ENCODE data around the gene UFSP1.

Gene UFSP1

DNA sequence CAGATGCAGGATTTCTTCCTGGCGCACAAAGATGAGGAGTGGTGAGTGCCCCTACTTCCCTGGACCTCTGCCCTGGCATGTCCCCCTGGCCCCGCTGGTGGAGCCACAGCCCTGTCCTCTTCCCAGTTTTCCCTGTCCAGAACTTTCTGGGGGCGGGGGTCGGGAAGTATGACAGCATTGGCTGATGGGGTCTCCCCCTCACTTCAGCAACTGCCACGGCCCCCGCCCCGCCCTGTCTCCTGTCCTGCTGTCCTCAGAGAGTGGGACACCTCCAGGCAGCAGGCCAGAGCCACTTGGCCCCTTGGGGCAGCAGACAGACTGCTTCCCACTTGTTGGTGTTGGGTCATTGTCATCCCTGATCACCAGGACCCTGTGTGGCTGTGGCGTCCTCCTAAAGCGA is 7.3 kb downstream of the UFSP1 start:
- DNase-seq (ENCODE audit: low read depth): no peak

DNA sequence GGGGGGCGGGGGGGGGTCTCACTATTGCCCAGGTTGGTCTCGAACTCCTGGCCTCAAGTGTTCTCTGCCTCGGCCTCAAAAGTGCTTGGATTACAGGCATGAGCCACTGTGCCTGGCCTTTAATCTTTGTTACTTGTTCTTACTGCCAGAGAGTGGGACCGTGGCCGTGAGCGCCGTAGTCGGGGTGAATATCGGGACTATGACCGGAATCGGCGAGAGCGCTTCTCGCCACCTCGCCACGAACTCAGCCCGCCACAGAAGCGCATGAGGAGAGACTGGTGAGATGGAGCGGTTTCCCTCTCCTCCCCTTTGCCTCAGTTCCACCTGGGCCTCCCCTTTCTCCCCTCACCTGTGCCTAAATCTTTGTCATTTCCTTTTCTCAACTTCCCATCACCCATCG is 8.4 kb downstream of the UFSP1 start:
- DNase-seq (ENCODE audit: low read depth): no peak

DNA sequence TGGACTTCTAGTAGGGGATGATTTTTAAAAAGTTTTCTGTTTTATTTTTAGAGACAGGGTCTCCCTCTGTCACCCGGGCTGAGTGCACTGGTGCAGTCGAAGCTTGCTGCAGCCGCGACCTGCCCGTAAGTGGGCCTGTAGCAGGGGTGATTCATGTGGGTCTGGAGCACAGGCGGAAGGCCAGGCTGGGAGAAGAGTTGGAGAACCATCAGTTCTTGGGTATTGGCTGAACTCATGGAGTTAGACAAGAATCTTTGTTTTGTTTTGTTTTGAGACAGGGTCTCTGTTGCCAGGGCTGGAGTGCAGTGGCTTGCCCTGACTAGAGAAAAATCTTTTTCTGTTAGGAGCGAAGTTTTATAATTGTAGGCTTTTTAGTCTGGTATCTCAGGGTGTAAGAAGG is 8.9 kb downstream of the UFSP1 start:
- DNase-seq (ENCODE audit: low read depth): no peak

DNA sequence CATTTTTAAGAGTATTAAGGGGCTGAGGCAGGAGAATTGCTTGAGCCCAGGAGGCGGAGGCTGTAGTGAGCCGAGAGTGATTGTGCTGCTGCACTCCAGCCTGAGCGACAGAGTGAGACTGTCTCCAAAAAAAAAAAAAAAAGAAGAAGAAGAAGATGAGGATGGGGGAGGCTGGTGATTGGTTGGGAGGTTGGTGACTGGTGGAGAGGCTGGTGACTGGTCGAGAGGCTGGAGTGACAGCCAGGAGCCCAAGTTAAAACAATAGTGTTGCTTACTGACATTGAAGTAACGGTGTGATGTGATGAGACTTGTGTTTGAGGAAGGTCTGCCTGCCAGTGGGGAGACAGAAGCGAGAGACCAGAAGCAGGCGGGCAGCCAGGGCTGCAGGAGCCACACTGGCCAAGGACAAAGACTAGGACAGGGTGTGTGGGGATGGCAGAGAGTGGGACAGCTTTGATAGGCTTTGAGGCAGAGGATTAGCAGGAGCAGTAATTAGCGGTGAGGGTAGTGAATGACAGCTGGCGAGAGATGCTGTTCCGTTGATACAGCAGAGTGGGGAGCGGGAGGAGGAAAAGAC is 9.7 kb downstream of the UFSP1 start:
- no peak for DNase-seq (ENCODE audit: low read depth)

DNA sequence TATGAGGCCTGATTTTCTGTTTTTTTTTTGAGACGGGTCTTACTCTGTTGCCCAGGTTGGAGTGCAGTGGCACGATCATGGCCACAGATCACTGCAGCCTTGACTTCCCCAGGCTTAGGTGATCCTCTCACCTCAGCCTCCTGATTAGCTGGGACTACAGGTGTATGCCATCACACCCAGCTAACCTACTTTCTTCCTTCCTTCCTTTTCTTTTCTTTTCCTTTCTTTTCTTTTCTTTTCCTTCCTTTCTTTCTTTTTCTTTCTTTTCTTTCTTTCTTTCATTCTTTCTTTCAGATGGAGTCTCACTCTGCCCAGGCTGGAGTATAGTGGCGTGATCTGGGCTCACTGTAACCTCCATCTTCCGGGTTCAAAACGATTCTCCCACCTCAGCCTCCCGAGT is 10.8 kb downstream of the UFSP1 start:
- no peak for DNase-seq (ENCODE audit: low read depth)

DNA sequence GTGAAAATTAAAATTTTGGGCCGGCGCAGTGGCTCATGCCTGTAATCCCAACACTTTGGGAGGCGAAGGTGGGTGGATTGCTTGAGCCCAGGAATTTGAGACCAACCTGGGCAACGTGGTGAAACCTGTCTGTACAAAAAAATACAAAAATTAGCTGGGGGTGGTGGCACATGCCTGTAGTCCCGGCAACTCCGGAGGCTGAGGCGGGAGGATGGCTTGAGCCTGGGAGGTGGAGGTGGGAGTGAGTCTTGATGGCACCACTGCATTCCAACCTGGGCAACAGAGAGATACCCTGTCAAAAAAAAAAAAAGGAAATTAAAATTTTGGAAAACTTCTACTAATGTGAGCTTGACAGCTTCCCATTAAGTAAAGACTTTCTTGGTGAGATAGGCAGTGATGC is 11.5 kb downstream of the UFSP1 start:
- DNase-seq (ENCODE audit: low read depth): no peak

DNA sequence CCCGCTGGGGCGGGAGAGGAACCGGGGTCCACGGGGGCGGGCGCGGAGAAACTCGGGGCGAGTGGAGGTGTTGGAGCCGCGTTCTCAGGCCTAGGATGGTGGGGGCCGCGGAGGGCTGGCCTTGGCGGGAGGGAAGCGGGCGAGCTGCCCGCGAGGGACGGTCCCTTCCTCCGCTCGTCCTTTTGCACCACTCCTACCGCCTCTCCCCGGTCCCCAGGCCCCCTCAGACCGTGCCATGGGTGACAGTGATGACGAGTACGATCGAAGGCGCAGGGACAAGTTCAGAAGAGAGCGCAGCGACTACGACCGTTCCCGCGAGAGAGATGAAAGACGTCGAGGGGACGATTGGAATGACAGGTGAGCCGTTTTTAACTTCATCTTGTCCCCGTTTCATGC is 14.2 kb downstream of the UFSP1 start:
- no peak for DNase-seq (ENCODE audit: low read depth)

DNA sequence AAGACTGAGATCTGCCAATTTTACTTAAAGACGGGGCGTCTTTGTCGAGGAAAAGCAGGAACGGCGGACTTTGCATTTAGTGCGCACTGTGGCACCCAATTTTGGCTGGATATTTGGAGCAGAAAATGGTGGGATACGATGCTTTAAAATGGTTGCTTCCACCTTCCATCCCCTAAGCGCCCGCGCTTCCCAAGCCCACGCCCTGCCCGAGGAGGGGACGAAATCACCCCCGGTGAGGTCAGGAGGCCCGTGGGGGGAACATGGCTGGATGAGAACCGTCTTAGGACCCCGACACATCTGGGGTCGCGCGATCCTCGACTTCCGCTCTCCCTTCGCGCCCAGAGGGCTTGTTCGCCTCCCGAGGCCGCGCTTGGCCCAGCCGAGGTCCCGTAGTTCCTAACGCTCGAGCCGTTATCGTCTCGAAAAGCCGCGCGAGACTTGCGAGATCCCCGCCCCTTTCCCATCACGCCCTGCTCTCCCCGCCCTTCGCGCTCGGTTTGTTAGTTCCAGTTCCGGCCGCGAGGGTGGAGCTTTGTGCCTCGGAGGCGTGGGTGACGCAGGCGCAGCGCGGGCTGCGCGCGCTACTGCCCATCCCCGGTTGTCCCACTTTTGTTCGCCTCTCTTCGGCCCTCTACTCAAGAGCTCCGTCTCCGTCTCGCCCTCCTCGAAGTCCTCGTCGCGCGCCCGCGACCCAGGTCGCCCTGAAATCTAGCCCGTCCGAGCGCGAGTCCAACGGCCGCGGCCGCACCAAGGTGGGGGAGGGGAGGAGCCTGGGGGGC is 14.7 kb downstream of the UFSP1 start, which contains the start of gene SRRT:
TSS of gene SRRT (plus strand) at position 527 of the 779 bp plus-strand sequence. CDS start 488 bp downstream, outside the sequence.
- DNase-seq (ENCODE audit: low read depth): peak; percentile 97

DNA sequence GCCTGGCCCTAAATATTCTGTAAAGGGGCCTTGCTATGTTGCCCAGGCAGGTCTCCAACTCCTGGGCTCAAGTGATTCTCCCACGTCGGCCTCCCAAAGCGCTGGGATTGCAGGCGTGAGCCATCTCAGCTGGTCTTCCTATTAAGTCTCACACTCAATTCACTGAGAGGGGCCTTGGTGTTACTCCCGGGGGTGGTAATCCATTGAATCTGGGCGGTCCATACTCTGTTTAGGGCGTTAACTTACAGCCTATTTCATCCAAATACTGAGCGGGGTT is 15.3 kb downstream of the UFSP1 start:
- no peak for DNase-seq (ENCODE audit: low read depth)

DNA sequence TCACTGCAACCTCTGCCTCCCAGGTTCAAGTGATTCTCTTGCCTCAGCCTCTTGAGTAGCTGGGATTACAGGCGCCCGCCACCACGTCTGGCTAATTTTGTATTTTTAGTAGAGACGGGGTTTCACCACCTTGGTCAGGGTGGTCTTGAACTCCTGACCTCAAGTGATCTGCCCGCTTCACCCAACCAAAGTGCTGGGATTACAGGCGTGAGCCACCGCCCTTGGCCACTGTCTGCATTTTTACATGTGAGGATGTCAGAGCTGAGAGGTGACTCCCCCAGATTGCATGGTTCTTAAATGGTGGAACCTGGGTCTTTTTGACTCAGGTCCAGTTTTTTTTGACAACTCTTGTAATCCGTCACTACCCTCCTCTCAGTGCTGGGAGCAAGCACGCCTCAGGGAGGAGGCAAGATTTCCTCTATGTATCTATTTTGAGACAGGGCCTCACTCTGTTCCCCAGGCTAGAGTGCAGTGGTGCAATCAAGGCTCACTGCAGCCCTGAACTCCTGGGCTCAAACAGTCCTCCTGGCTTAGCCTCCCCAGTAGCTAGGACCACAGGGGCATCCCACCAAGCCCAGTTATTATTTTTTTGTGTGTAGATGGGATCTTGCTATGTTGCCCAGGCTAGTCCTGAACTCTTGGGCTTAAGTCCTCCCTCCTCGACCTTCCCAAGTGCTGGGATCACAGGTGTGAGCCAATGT is 15.8 kb downstream of the UFSP1 start:
- no peak for DNase-seq (ENCODE audit: low read depth)

DNA sequence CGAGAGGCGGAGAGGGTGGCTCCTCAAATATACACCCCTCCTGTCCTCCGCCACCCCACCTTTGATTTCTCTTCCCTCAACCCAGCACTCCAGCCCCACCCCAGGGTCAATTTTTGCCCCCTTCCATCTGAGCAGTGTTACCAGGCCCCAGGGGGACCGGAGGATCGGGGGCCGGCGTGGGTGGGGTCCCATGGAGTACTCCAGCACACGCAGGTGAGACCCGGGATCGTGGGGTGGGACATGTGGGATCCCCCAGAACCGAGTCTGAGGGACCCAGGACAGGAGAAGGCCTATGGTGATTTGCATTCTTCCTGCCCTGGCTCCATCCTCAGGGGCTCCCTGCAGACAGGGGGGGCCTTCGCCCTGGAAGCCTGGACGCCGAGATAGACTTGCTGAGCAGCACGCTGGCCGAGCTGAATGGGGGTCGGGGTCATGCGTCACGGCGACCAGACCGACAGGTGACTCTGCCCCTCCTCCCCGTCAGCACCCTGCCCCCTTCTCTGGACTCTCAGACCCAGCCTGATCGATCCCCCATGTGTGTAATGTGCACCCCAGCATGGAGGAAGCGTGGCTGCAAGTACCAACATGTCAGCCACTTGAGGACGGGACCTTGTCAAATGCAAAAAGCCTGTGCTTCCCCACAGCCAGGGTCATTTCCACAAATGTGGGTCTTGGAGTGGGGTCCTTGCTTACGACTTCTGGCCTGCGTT is 21.6 kb downstream of the UFSP1 start:
- DNase-seq (ENCODE audit: low read depth): no peak

DNA sequence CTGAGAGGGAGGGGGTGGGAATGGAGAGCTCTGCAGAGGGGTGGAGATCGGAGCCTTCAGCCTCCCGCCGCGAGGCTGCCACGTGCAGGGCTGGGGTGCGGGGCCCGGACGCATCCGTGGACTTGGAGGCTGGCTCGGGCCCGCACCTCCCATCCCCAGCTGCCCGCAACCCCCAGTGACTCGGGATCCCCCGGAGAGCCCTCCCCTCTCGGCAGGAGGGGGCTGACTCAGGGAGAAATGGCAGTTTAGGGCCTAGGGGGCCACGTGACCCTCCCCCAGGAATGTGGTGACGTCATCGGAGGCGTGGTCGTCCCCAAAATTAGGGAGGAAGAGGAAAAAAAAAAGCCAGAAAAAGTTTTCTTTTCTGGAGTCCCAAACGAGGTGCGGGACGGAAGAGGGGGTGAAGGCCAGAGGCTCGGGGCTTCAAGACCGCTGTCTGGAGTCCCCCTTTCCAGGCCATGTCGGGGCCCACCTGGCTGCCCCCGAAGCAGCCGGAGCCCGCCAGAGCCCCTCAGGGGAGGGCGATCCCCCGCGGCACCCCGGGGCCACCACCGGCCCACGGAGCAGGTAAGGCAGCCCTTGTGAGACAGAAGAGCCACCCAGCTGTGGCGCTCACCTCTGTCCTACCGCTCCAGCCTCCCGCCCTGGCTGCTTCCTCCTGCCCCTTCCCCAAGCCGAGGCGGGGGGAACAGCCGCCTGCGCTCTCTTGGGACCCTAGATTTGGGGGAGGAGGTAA is 22.3 kb downstream of the UFSP1 start, which contains the start of gene TRIP6:
TSS of gene TRIP6 (plus strand) at position 348 of the 736 bp plus-strand sequence. CDS start at position 459, 111 bp downstream.
- peak; percentile 18 for DNase-seq (ENCODE audit: low read depth)

DNA sequence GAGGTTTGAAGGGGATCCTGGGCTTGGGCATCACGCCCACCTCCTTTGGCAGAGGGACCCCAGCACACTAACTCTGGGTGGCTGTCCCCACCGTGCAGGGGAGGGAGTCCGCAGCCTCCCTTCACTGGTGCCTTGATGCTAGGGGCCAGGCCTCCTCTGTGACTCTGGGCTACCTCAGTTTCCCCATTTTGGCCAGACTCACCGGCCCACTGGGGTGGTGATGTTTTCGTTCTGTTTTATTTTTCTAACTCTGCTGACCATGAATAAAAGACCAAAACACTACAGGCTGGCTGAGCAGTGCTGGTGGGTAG is 22.8 kb downstream of the UFSP1 start:
- DNase-seq (ENCODE audit: low read depth): no peak

DNA sequence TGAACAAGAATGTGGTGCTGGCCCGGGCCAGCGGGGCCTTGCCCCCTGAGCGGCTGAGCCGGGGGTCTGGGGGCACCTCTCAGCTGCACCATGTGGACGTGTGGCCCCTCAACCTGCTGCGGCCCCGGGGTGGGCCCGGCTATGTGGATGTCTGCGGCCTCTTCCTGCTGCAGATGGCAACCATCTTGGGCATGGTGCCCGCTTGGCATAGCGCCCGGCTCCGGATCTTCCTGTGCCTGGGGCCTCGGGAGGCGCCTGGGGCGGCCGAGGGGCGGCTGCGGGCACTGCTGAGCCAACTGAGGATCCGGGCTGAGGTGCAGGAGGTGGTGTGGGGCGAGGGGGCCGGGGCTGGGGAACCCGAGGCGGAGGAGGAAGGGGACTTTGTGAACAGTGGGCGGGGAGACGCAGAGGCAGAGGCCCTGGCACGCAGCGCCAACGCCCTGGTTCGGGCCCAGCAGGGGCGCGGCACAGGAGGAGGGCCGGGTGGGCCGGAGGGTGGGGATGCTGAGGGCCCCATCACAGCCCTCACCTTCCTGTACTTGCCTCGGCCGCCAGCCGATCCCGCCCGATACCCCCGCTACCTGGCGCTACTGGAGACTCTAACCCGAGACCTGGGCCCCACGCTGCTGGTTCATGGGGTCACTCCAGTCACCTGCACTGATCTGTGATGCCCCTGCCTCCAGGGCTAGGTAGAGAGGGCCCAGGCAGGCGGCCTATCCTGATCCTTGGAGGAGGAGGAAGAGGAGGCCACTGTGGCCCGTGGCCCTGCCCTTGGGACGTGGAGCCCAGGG is 23.4 kb downstream of the UFSP1 start:
- no peak for DNase-seq (ENCODE audit: low read depth)

DNA sequence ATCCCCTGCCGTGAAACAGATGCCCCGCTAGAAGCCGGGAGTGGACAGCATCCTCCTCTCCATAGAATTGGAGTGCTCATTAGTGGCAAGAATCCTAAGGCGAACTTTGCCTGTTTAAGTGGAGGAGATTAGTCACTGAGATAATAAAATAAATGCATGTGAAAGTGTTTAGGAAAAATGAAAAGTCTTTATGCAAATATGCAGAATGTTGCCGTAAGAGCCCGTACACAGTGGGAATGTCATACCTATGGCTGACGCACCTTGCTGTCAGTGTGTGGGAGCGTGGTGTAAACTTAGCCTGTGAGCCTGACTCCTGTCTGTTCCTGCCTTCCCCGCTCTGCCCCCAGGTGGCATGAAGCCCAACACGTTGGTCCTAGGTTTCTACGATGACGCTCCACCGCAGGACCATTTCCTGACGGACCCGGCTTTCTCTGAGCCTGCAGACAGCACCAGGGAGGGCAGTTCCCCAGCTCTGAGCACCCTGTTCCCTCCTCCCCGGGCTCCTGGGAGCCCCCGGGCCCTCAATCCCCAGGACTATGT is 24.1 kb downstream of the UFSP1 start:
- DNase-seq (ENCODE audit: low read depth): no peak

DNA sequence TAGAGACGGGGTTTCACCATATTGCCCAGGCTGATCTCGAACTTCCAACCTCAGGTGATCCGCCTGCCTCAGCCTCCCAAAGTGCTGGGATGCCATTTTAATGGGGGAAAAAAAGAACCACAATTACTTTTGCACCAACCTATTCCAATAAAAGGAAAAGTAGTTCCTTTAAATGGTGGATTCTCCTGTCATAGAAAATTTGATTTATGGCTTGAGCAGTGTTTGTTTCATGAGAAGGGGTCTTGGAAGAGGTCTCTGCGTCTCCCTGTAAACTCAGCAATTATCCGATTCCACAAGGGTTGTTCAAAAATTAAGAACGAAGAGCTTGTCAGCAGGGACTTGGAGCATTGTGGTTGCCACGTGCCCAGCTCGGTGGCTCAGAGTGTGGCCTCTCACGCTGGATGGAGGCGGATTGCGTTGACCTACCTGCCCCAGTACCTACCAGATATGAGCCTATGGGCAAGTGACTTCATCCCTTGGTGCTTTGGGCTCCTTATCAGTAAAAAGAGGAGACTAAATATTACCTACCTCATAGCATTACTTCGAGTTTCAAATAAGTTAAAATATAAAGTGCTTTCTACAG is 25.2 kb downstream of the UFSP1 start:
- DNase-seq (ENCODE audit: low read depth): no peak

DNA sequence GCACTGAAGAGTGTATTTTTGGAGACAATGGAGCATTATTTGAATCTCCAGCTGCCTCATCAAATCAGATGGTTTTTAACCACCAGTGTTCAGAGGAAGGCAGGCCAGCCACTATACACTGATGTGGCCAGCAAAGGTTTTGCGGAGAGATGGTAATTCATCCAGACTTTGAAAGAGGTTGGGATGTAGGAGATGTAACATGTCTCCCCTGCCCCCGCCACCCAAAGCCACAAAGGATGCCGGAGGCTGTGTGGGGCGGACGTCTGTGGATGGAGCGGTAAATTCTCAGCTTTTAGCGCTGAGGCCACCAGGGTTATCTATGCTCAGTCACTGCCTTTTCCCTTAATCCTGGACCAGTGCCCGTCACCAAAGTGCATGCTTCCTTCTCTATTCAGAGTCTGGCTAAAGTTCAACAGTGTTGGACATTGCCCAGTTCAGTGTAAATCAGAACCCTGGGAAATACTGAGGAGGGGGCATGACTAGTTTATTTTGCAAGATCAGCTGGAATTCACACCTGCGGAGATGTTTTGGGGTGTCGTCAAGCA is 26.0 kb downstream of the UFSP1 start:
- DNase-seq (ENCODE audit: low read depth): no peak

DNA sequence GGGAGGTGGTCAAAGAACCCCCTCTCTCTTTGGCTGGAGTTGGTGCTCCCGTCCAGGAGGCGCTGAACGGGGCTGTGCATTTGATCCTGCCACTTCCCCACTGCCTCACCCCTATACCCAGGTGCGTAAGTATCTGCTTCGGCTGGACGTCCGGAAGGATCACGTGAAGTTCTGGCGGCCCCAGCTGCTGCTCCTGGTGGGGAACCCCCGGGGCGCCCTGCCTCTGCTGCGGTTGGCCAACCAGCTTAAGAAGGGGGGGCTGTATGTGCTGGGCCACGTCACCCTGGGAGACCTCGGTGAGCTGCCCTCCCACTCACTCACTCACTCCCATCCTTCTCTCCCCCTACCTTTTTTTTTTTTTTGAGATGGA is 27.9 kb downstream of the UFSP1 start:
- DNase-seq (ENCODE audit: low read depth): no peak

DNA sequence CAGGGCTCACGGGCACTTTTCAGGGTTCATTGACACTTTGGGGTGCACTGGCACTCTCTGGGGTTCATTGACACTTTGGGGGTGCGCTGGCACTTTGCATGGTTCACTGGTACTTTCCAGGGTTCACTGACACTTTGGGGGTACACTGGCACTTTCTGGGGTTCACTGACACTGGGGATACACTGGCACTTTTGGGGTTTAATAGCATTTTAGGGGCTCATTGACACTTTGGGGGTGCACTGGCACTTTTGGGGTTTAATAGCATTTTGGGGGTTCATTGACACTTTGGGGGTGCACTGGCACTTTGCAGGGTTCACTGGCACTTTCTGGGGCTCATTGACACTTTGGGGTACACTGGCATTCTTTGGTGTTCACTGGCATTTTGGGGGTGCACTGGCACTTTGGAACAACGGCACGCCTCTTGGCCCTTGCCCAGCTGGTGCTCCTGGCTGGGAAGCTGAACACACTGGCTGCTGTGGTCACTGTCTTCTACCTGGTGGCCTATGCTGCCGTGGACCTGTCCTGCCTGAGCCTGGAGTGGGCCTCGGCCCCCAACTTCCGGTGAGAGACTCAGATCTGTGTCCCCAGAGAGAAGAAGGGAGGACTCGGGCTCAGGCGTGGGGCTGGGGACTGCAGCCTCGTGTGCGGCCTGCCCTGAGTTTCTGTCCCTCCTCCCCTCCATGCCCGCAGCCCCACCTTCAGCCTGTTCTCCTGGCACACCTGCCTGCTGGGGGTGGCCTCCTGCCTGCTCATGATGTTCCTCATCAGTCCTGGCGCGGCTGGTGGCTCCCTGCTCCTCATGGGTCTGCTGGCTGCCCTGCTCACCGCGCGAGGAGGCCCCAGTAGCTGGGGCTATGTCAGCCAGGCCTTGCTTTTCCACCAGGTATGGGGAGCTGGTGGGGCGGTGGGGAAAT is 28.6 kb downstream of the UFSP1 start:
- no peak for DNase-seq (ENCODE audit: low read depth)
